ENCODE data around the gene SLC13A4. TPM values are rescaled to one million over a fixed set of nuclear protein-coding genes. Genes with fewer than 3 reads are reported as not detected.
"Not testable (repeated sequence)": the region's sequence is repeated elsewhere in the genome, so short reads cannot be mapped to it uniquely, and the experiment has no call there.

Gene SLC13A4, protein sequence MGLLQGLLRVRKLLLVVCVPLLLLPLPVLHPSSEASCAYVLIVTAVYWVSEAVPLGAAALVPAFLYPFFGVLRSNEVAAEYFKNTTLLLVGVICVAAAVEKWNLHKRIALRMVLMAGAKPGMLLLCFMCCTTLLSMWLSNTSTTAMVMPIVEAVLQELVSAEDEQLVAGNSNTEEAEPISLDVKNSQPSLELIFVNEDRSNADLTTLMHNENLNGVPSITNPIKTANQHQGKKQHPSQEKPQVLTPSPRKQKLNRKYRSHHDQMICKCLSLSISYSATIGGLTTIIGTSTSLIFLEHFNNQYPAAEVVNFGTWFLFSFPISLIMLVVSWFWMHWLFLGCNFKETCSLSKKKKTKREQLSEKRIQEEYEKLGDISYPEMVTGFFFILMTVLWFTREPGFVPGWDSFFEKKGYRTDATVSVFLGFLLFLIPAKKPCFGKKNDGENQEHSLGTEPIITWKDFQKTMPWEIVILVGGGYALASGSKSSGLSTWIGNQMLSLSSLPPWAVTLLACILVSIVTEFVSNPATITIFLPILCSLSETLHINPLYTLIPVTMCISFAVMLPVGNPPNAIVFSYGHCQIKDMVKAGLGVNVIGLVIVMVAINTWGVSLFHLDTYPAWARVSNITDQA
- polyA plus RNA-seq (2013, experiment 1 of 2; ENCODE audit: insufficient read length): 1.2 TPM
- polyA plus RNA-seq (2013, experiment 2 of 2; ENCODE audit: insufficient read length): 1.1 TPM

DNA sequence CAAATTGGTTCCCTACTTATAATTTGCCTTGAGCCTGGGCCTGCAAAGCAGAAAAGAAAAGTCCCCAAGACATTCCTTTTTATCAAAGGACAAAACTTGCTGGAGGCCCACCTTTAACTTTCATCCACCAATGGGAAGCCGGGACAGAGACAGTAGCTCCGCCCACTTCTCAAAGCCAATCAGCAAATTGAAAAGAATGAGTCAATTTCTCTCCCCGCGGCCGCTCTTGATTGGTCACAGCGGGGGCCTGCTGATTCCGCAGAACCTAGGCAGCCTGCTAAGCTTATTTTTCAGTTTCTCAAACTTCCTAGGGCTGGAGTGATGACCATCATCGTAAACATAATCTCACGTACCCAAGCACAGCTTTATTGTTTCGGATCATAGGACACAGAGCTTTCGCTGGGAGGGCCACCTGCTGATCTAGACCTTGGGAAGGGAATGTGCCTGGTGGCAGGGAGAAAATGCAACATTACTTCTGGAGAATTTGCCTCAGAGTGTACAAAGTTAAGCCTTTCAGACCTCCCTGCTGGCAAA is at the start of gene SLC13A4:
SLC13A4 (minus strand) TSS at position 51 of the 534 bp plus-strand sequence. CDS start 690 bp downstream, outside the sequence.
- DNase-seq: peak; percentile 53

DNA sequence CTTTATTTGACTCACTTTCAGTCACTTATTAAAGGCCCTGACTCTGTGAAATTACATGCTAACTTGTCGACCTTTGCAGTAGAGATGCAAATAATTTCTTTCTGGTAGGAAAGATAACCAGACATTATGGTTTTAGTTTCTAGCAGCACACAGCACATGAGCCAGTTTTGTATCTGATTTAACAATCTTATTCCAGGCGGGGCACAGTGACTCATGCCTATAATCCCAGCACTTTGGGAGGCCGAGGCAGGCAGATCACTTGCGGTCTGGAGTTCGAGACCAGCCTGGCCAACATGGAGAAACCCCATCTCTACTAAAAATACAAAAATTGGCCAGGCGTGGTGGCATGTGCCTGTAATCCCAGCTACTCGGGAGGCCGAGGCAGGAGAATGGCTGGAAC is 47.9 kb upstream of the SLC13A4 start:
- not testable (repeated sequence) for DNase-seq

DNA sequence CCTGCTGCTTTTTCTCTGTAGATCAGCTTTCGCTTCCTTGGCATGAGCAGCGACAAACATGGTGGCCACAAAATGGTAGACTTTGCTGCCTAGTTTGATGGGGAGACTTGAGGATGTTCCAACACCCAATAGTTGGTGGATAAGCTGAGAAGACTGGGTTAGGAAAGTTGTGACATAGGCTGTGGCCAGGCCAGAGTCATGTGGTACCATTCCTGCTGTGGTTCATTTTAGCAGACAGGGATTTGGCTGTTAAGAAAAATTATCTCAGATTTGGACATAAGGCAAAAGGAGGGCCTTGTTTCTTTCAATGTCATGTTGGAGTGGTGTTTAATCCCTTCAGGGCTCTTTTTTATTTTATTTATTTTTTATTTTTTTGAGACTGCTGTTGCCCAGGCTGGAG is 47.2 kb upstream of the SLC13A4 start:
- no peak for DNase-seq

DNA sequence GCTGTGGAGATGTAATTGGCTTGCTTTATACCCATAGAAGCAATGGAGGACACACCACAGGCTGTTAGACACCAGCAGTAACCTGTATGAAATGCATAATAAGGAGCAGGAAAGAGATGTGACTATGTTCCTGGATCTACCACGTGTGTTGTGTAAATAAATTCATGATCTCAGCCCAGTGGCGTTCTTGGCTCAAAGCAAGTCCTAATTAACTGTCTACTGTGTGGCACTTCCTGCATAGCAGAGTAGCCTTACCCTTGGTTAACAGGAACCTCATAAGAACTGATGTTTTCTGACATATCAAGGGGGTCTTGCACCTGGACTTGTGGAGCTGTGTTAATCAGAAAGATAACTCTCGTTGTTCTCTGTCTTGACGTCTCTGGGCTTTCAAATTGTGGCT is 46.3 kb upstream of the SLC13A4 start:
- peak; percentile 71 for DNase-seq

DNA sequence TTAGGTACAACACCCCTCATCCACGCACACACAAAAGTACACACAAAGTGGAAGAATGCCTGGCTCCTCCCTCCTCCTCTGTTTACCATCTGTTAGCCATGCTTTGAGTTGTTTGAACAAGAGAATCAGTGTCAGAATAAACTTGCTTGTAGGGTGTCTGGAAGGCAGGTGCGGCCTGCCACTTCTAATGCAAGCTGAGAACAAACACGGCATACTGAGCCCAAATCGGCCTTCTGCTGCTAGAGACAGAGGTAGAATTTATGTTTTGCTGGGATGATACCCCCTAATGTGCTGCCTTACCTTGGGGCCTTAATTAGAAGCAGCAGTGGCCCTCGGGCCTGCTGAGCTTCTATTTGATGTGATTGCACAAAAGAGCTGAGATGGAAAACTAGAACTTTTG is 45.5 kb upstream of the SLC13A4 start:
- DNase-seq: no peak

DNA sequence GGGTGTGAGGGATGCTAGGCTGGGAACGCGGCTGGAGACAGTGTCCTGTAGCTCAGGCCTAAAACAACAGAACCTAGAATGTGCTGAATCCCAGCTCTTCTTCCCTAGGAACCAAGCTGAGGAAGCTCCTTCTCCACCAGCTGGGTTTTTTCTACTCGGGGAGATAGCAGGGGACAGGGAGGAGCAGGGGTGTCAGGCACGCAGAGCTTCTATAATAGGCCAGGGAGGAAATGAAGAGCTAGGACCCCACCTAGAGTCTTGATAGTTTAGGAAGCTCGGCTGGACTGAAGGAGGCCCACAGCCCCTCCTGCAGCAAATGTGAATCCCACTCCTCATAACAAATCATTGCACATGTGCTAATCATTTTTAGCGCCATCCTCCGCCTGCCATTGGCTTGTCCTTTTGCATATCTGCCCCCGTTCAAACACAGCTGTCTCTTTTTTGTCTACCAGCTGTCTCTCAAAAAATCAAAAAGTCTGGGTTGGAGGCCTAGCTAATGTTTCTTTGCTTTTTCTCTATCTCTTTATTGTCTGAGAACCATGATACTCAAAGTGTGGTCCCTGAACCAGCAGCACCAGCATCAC is 44.7 kb upstream of the SLC13A4 start:
- DNase-seq: peak; percentile 50

DNA sequence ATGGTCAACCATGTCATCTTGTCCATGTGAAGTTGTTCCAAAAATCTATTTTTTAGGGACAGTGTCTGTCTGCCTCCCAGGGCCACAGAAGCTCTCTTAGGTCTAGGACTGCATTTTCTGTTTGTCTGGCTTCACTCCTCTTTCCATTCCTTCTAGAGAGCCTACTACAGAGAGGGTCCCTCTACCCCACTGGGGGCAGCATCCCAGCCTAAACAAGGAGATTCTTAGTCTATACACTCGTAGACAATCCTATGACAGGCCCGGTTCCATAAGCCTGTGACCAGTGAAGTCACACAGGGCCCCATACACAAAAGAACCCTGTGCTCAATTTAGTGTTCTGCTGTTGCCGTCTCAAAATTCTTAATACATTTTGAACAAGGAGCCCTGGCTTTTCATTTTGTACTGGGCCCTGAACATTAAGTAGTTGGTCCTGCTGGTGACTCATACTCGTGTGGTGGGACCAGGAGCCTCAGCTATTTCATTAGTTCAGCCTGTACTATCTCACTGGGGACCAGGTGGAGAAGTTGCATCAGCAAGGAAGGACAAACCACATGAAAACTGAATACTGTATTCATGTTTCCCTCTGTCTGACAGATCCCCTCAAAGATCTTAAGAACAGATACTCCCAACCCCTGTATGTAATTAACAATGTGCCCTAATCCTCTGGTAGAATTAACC is 44.1 kb upstream of the SLC13A4 start:
- DNase-seq: peak; percentile 76

DNA sequence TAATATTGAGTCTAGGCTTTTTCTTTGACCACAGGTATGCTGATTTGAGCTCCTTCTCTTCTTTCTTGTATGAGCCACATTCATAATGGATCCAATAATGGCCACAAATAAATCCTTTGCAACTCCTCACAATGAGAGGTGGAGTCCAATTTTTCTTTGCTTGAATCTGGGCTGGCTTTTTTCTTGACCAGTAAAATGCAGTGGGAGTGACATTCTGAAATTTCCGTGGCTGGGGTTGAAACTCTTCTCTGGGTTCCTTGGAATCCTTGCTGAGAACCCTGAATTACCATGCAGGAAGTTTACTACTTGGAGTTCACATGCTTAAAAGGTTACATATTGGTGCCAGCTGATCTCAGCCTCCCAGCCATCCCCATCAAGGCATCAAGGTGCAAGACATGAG is 43.1 kb upstream of the SLC13A4 start:
- DNase-seq: no peak

DNA sequence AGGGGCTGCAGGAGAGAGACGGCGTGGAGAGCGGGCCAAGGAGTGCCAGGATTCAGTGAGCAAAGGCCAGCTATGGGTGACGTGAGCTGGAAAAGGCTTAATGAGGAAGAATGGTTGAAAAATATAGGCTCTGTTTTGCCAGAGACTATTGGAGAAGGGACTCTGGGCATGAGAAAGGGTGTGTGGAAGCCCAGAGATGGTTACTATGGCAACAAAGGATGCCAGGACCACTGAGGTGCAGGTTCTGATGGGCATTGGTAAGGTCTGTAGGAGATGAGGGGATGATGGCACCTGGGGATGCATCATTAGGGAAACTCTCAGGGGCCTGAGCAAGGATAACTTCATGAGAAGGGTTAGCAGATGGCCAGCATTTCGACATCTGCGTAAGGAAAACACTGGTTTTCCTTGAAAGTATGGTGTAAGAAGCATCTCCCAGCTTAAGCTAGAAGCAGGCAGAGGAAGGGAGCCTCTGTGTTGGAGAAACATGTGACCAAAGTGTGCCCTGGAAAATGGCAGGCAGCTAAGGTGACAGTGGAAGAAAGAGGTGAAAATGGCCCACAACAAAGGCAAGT is 42.2 kb upstream of the SLC13A4 start:
- DNase-seq: no peak

DNA sequence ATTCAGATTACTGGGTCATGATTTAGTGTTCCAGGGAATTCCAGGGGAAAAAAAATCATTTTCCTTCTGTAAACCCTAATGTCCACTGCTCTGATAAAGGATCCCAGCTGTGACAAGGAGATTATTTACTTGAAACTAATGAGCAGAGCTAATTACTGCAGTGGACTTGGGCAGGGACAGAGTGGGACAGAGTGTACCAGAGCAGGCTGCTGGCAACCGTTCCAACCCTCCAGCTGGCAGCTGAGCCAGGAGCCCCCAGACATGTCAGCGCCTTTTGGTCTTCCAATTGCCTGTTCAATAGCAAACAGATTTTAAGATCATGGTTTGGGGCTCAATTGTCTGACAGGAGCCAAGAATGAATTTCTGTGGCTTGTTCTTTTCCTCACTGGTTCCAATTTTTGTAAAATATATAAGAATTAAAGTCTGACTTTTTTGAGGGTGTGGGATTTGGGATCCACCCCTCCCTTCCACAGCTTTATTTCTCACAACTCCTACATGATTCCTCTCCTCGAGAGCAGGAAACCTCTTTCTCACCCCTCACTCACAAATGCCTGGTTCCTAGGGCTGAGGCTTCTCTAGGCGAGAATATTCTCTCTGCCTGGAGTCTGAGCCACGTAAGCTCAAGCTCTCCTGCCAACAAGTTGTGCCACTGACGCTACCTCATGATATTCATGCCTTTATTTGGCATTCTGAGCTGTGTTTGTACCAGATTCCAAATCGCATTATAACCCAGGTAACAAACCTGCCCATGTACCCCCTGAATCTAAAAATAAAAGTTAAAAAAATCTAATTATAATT is 41.2 kb upstream of the SLC13A4 start:
- no peak for DNase-seq

DNA sequence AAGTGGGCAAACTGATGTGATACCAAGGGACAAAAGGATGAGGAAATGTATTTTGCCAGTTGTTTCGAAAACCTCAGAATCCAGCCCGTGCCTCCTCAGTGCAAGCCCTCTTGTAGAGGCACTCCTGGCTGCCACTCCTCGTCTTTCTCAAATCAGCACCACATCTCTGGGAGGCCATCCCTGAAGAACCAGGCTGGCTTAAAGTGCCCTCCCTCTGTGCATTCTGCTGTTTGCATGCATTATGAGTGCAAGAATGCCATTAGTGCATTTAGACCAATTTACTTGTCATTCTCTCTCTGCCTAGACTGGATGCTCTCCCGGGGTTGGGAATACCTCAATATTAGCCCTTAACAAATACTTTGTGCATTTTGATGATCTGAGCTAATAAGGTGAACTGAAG is 40.5 kb upstream of the SLC13A4 start:
- DNase-seq: no peak

DNA sequence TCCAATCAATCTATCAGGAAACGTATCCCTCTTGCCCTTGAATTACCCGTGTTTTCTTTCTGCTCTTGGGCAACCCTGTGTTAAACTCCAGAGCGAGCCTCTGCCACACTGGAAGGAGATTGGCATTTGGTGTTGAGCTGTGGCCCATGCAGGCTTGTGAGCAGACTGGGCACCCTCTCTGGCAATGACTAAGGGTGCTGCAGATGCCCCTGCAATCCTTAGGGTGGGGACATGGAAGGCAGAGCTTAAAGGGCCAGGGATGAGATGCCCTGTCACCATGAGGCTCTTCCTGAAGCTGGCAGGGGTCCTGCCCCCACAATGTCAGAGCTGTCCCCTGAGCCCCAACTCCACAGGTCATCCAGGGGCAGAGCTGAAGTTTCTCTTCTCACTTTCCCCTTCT is 40.1 kb upstream of the SLC13A4 start:
- DNase-seq: no peak

DNA sequence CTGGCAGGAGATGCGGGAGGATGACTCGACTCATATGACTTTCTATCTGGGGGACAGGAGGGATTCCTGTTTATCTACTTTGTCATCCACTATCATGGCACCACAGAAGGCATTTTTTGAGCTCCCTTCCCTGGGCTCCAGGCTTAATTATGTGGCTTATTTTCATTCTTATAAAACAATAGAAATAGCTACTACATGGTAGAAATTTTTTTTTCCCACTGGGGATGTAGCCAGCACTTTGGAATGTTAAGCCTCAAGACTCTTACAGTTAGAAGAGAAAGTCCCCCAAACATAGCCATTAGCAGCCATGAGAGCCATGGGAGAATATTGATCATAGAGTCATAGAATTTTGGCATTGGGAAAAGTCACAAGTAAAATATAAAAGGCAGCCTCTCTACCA is 35.3 kb upstream of the SLC13A4 start:
- peak; percentile 89 for DNase-seq

DNA sequence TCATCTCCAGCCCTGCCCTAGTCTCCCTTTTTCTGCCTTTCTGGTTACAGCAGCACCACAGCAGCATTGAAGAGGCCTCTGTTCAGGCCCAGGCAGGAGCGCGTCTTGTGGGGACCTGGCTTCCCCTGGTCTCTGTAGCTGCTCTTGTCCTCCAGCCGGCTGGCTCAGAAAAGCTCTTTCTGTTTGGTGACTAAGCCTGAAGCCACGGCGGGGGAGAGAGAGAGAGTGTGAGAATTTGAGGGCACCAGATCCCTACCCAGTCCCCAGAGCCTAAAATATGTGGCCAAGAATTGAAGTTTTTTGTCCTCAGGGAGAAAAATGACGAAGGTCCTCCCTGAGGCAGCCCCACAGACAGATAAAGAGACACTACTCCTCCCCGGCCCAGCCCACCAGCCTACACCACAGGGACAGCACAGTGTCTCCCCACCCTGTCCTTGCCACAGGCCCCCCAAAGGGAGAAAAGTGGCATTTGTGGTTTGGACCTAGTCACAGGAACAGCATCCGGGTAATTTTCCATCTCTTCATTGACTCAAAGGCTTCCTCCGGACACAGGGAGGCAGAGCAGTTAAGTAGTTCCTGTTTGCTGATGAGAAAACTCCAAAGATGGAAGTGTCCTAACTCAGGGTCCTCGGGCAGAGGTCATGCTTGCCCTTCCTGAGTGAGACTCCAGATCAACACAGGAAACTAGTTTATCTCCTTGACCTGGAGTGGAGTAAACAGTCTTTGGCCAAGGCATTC is 33.9 kb upstream of the SLC13A4 start:
- peak; percentile 94 for DNase-seq

DNA sequence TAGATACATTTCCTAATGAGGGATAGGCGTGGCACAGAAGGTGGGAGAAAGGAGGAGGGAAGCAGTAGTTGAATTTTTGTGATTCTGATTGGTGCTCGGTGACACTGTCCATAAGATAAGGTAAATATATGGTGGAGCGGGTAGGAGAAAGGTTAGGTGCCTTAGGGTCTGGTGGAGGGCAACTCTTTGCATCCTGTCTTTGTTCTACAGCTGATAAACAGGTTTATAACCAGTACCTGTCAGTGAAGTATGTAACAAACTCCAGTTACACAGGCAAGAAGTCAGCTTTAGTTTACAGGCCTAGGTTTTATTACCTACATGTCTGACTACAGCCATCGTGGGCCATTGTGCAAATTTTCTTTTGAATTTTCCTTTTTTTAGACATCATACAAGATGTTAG is 31.5 kb upstream of the SLC13A4 start:
- DNase-seq: no peak

DNA sequence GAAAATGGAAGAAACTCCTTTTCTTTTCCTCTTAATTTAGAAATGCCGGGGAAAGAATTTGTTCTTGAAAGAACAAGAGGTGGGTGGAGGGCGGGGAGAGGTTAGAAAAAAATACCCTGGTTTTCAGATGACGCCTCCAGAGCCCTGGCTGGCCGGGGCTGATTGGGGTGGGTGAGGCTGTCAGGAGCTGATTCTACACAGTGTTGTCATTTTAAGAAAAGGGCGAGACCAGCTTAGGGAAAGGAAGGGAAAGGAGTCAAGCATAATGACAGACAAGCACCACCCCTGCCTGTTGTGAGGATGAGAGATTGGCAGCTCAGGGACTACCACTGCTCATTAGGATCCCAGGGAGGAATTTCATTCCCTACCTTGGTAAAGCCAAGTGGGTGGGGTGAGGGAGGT is 30.5 kb upstream of the SLC13A4 start:
- DNase-seq: peak; percentile 77

DNA sequence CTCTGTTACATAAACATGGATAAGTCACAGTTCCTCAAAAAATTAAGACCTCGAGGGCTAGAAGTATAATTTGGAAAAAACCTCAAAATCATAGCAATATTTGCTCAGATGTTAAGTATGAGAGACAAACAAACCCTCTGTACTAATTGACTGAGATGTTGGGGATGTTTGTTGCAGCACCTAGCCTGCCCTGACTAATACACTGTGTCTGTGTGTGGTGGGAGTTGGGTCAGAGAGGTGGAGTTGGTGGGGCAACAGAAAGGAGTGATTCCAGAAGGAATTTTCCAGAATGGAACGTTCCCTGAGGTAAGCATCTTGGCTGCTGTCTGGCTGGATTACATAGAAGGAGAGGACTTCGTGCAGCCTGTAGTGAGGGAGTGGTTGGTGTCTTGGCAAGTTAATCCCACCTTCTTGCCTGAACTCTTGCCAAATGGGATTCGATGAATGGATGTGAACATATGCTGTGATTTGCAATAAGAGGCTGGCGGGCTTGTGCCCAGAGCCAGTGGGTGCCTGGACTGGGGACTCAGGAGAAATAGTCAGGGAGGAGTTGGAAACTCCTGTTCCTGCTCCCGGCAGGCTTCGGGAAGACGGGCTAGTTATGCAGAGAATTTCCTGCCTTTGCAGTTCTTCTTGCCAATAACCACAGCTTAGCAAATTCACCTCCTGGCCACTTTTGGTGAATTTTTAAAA is 29.9 kb upstream of the SLC13A4 start:
- peak; percentile 88 for DNase-seq

DNA sequence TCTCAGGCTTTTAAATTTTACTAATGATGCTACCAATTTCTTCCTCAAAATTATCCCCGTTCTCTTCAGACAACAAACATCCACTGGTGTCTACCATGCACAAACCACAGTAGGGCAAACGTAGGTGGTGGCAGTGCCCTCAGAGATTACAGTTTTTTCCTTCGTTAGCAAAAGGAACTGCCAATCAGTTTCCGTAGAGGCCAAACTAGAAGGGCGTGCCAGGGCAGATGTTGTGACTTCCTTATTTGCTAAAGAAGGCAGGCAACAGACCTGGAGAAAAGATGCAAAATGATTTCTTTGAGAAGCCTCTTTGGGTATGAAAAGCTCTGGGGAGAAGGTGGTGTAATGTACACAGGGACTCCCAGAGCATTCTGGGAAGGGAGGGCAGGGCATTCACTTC is 28.2 kb upstream of the SLC13A4 start:
- DNase-seq: no peak

DNA sequence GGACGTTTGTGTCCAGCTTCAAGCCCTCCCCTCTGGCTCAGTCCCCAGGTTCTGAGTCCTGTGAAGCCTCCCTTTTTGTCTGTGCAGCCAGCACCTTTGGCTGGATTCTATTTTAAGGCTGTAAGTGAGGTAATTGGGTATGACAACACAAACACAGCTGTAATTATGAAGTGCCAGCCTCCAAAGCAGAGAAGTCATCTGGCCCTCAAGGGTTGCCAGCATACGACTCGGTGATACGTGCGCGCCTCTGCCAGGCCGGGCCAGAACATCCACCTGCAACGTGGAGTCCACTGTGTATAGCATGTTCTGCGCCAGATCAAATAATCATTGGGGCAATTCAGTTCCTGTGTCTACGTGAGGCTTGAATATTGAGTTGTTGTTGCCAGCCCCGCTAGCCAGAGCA is 27.4 kb upstream of the SLC13A4 start:
- no peak for DNase-seq

Data from fibroblast of skin of scalp (primary cell).